ES-I3 (cell line): ENCODE measurements around the gene CEPT1.
"Not testable (repeated sequence)": the region's sequence is repeated elsewhere in the genome, so short reads cannot be mapped to it uniquely, and the experiment has no call there.

Source experiments
- H3K36me3 ChIP-seq: 2 replicates; pipeline ENCODE4 v1.6.1; 2013; ENCODE audit warnings: mild to moderate bottlenecking, low read length, control low read depth, moderate library complexity; ENCODE audit not compliant: insufficient read depth
- H3K4me1 ChIP-seq: 2 replicates; pipeline ENCODE4 v1.6.1; 2013; ENCODE audit warnings: mild to moderate bottlenecking, control low read depth, low read length; ENCODE audit not compliant: insufficient read depth
- H3K9ac ChIP-seq: 2 replicates; pipeline ENCODE4 v1.6.1; 2013; ENCODE audit warnings: low read depth, mild to moderate bottlenecking, low read length, moderate library complexity
- H3K9me3 ChIP-seq: 2 replicates; pipeline ENCODE4 v1.6.1; 2013; ENCODE audit warnings: mild to moderate bottlenecking, low read length, moderate library complexity; ENCODE audit not compliant: control insufficient read depth, insufficient read depth

Gene CEPT1

GRCh38 chr1:111139956-111140679 is at the start of gene CEPT1, which contains the start of gene DRAM2:
TSS of gene CEPT1 (plus strand) at chr1:111140223. CDS start at chr1:111147715, 7,492 bp downstream.
TSS of gene DRAM2 (minus strand) at chr1:111140093. CDS start at chr1:111131554, 8,539 bp downstream.
- H3K9me3 ChIP-seq: no peaks in the 10 kb centered on the region
- H3K36me3 ChIP-seq: peaks cover 6% of the 10 kb centered on the region
- H3K9ac ChIP-seq: peak within 1 kb of the TSS; percentile 78
- peaks cover 15% of the 10 kb centered on the region; the same call in 1 of the 2 replicates for H3K4me1 ChIP-seq

GRCh38 chr1:111095421-111095820 is 44.6 kb upstream of the CEPT1 start:
- not testable (repeated sequence) for H3K36me3 ChIP-seq, H3K9ac ChIP-seq, H3K4me1 ChIP-seq
- peaks cover 11% of the 10 kb centered on the region for H3K9me3 ChIP-seq

DNA sequence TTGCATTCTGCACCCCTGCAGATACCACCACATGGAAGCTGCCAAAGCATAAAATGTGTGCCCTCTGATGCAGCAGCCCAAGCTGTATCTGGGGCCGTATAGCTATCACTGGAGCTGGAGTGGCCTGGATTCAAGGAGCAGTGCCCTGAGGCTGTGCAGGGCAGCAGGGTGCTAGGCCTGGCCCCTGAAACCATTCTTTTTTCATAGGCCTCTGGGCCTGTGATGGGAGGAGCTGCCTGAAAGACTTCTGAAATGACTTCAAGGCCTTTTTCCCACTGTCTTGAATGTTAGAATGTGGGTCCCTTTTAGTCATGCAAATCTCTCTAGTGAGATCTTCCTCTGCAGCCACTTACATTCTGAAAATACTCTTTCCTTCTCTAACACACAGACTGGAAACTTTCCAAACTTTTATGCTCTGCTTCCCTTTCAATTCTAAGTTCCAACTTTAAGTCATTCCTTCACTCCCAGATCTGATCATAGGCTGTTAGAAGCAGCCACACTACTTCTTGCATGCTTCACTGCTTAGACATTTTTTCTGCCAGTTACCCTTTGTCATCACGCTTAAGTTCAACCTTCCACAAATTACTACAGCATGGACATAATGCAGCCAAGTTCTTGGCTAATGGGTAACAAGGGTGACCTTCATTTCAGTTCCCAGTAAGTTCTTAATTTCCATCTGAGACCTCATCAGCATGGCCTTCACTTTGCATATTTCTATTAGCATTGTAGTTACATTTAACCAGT is 42.5 kb upstream of the CEPT1 start:
- no peaks in the 10 kb centered on the region for H3K4me1 ChIP-seq
- no peaks in the 10 kb centered on the region for H3K36me3 ChIP-seq
- H3K9ac ChIP-seq: no peak overlapping the region
- H3K9me3 ChIP-seq: peaks cover 11% of the 10 kb centered on the region

GRCh38 chr1:111099289-111099688 is 40.7 kb upstream of the CEPT1 start:
- peaks cover 11% of the 10 kb centered on the region for H3K9me3 ChIP-seq
- no peaks in the 10 kb centered on the region for H3K4me1 ChIP-seq
- no peak overlapping the region for H3K9ac ChIP-seq
- H3K36me3 ChIP-seq: no peaks in the 10 kb centered on the region

GRCh38 chr1:111101854-111102642 is 38.0 kb upstream of the CEPT1 start:
- Histone ChIP-seq H3K9me3 (peaks cover 11% of the 10 kb centered on the region), H3K9ac (no peak overlapping the region), H3K36me3 (no peaks in the 10 kb centered on the region), H3K4me1 (no peaks in the 10 kb centered on the region)

DNA sequence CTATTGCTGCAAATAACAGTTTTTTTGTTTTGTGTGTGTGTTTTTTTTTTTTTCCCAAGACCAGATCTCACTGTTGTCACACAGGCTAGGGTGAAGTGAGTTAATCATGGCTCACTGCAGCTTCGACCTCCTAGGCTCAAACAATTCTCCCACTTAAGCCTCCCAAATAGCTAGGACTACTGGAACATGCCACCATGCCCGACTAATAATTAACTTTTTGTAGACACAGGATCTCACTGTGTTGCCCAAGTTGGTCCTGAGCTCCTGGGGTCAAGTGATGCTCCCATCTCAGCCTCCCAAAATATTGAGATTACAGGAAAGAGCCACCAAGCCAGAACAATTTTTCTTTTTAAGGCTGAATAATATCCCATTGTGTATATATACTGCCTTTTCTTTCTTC is 35.0 kb upstream of the CEPT1 start:
- H3K9ac ChIP-seq: no peak overlapping the region
- no peaks in the 10 kb centered on the region for H3K36me3 ChIP-seq
- H3K9me3 ChIP-seq: no peaks in the 10 kb centered on the region; the same call in 1 of the 2 replicates
- H3K4me1 ChIP-seq: no peaks in the 10 kb centered on the region

DNA sequence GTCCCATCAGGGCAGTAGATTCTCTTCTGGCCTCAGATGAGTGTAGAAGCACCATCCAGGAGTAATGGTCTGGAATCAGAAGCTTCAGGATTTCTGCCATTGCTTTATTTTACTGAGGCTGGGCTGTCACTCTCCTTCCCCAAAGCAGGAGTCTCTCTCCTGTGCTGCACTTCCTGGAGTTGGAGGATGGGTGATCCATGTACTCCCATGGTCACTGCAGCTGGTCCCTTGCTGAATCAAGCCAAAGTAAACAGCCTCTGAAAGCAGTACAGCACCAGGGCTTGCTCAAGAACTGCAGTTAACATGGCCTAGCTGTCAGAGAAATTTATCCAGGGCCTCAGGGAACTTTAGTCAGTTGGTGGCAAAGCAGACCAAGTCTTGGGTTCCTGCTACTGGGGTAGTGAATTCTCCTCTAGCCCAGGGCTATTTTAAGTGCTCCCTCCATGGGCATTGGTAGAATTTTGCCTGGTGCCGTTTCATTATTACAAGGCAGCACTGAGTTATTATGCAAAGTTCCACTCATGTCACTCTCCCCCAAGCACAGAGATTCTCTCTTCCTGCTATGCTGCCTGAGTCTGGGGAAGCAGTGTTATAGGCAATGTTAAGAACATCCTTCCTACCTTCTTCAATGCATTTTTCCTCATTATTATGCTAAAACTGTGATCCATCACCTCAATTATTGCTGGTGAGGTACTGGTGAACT is 29.7 kb upstream of the CEPT1 start:
- Histone ChIP-seq H3K4me1 (no peaks in the 10 kb centered on the region), H3K36me3 (no peaks in the 10 kb centered on the region), H3K9me3 (no peaks in the 10 kb centered on the region), H3K9ac (no peak overlapping the region)

DNA sequence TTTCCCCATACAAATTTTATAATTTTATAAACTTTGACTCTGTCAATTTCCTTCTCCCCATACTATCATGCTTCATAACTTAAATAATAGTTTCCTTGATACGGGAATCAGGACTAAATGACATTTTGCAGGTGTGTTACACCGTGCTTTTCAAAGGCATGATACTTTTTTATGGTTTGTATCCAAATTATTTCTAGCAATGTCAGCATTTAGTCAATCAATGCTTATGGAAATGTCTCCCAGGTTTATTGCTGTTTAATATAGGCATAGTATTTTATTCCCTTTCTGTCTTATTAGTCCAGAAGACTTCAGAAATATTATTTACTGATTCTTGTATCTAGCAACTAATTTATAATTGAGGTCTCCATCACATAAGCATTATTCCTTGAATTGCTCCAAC is 23.5 kb upstream of the CEPT1 start:
- Histone ChIP-seq H3K4me1 (no peaks in the 10 kb centered on the region), H3K9me3 (no peaks in the 10 kb centered on the region), H3K36me3 (peaks cover 4% of the 10 kb centered on the region; the same call in 1 of the 2 replicates), H3K9ac (no peak overlapping the region)

GRCh38 chr1:111126354-111126753 is 13.7 kb upstream of the CEPT1 start:
- Histone ChIP-seq H3K36me3 (peaks cover 3% of the 10 kb centered on the region; the same call in 1 of the 2 replicates), H3K9me3 (no peaks in the 10 kb centered on the region), H3K4me1 (no peaks in the 10 kb centered on the region), H3K9ac (no peak overlapping the region)

GRCh38 chr1:111127923-111128643 is 11.9 kb upstream of the CEPT1 start:
- Histone ChIP-seq H3K9me3 (no peaks in the 10 kb centered on the region), H3K4me1 (no peaks in the 10 kb centered on the region), H3K36me3 (no peaks in the 10 kb centered on the region; the same call in 1 of the 2 replicates), H3K9ac (no peak overlapping the region)

- Histone ChIP-seq H3K9ac (no peak overlapping the region), H3K36me3 (no peaks in the 10 kb centered on the region; the same call in 1 of the 2 replicates), H3K4me1 (no peaks in the 10 kb centered on the region), H3K9me3 (no peaks in the 10 kb centered on the region)
Measured at GRCh38 chr1:111129376-111129775, 10.6 kb upstream of the CEPT1 start.

GRCh38 chr1:111131693-111132092 is 8.3 kb upstream of the CEPT1 start:
- H3K4me1 ChIP-seq: no peaks in the 10 kb centered on the region
- H3K36me3 ChIP-seq: peaks cover 10% of the 10 kb centered on the region
- H3K9ac ChIP-seq: no peak overlapping the region
- H3K9me3 ChIP-seq: no peaks in the 10 kb centered on the region

- no peaks in the 10 kb centered on the region for H3K9me3 ChIP-seq
- no peaks in the 10 kb centered on the region; the same call in 1 of the 2 replicates for H3K4me1 ChIP-seq
- peaks cover 10% of the 10 kb centered on the region for H3K36me3 ChIP-seq
- no peak overlapping the region for H3K9ac ChIP-seq
Measured at GRCh38 chr1:111133866-111134265, 6.2 kb upstream of the CEPT1 start.
